ENCODE results near the gene LRRC8B. TPM values are rescaled to one million over a fixed set of nuclear protein-coding genes. Genes with fewer than 3 reads are reported as not detected.

The LRRC8B gene
- total RNA-seq, 1 donor from 2014 or later = 62.3 TPM

- H3K27me3 Mint-ChIP-seq (ENCODE audit: insufficient read depth) = no peaks in the 10 kb centered on the region
- intact Hi-C loops (cut with micrococcal nuclease) = loop anchor here (1.0 to 5.0 kb wide), 3 partner anchors 9 to 36 kb away; partner anchors contain the start of gene LRRC8B
- DNase-seq (ENCODE audit: low spot score) = no peak
- H3K27ac Mint-ChIP-seq = peak overlapping the region; percentile 71
- peaks cover 54% of the 10 kb centered on the region for H3K4me1 Mint-ChIP-seq (ENCODE audit: low read depth)
- peaks cover 13% of the 10 kb centered on the region for H3K9me3 Mint-ChIP-seq
- H3K36me3 Mint-ChIP-seq (ENCODE audit: low read depth) = peaks cover 77% of the 10 kb centered on the region
- no peak overlapping the region for H3K4me3 Mint-ChIP-seq
These were observed 33.3 kb downstream of the LRRC8B start for GRCh38 chr1:89557956-89558355.

GRCh38 chr1:89563957-89564604 lies 39.5 kb downstream of the LRRC8B start:
- Mint-ChIP-seq H3K27me3 (ENCODE audit: insufficient read depth) (no peaks in the 10 kb centered on the region), H3K4me1 (ENCODE audit: low read depth) (peaks cover 14% of the 10 kb centered on the region), H3K4me3 (no peak overlapping the region), H3K36me3 (ENCODE audit: low read depth) (peaks cover 37% of the 10 kb centered on the region), H3K27ac (no peak overlapping the region), H3K9me3 (no peaks in the 10 kb centered on the region)
- DNase-seq (ENCODE audit: low spot score) = no peak
- intact Hi-C loops (cut with micrococcal nuclease) = no loop called here

- Mint-ChIP-seq H3K27ac (no peak overlapping the region), H3K27me3 (ENCODE audit: insufficient read depth) (no peaks in the 10 kb centered on the region), H3K36me3 (ENCODE audit: low read depth) (peaks cover 45% of the 10 kb centered on the region), H3K4me3 (no peak overlapping the region), H3K9me3 (peaks cover 5% of the 10 kb centered on the region), H3K4me1 (ENCODE audit: low read depth) (peaks cover 14% of the 10 kb centered on the region)
- intact Hi-C loops (cut with micrococcal nuclease) = no loop called here
- DNase-seq (ENCODE audit: low spot score) = no peak
These were observed 40.9 kb downstream of the LRRC8B start for GRCh38 chr1:89565521-89565920.

- DNase-seq (ENCODE audit: low spot score) = no peak
- intact Hi-C loops (cut with micrococcal nuclease) = loop anchor here (1.0 kb wide), 1 partner anchor 8 kb away; no protein-coding TSS in a partner anchor
- H3K27me3 Mint-ChIP-seq (ENCODE audit: insufficient read depth) = no peaks in the 10 kb centered on the region
- H3K27ac Mint-ChIP-seq = no peak overlapping the region
- peaks cover 53% of the 10 kb centered on the region for H3K36me3 Mint-ChIP-seq (ENCODE audit: low read depth)
- H3K9me3 Mint-ChIP-seq = peaks cover 8% of the 10 kb centered on the region
- no peak overlapping the region for H3K4me3 Mint-ChIP-seq
- peaks cover 20% of the 10 kb centered on the region for H3K4me1 Mint-ChIP-seq (ENCODE audit: low read depth)
These were observed 42.1 kb downstream of the LRRC8B start for GRCh38 chr1:89566761-89567174.

- H3K4me1 Mint-ChIP-seq (ENCODE audit: low read depth) = peaks cover 26% of the 10 kb centered on the region
- no peak for DNase-seq (ENCODE audit: low spot score)
- intact Hi-C loops (cut with micrococcal nuclease) = loop anchor here (1.0 to 2.0 kb wide), 3 partner anchors 9 to 15 kb away; no protein-coding TSS in a partner anchor
- H3K4me3 Mint-ChIP-seq = no peak overlapping the region
- H3K36me3 Mint-ChIP-seq (ENCODE audit: low read depth) = peaks cover 53% of the 10 kb centered on the region
- H3K27ac Mint-ChIP-seq = no peak overlapping the region
- peaks cover 8% of the 10 kb centered on the region for H3K9me3 Mint-ChIP-seq
- no peaks in the 10 kb centered on the region for H3K27me3 Mint-ChIP-seq (ENCODE audit: insufficient read depth)
These were observed 43.2 kb downstream of the LRRC8B start for GRCh38 chr1:89567797-89568196.

GRCh38 chr1:89573410-89573809 lies 48.8 kb downstream of the LRRC8B start:
- Mint-ChIP-seq H3K9me3 (peaks cover 8% of the 10 kb centered on the region), H3K4me1 (ENCODE audit: low read depth) (peaks cover 36% of the 10 kb centered on the region), H3K27me3 (ENCODE audit: insufficient read depth) (no peaks in the 10 kb centered on the region), H3K36me3 (ENCODE audit: low read depth) (peaks cover 67% of the 10 kb centered on the region), H3K4me3 (no peak overlapping the region), H3K27ac (no peak overlapping the region)
- intact Hi-C loops (cut with micrococcal nuclease) = no loop called here
- DNase-seq (ENCODE audit: low spot score) = no peak

- no peak for DNase-seq (ENCODE audit: low spot score)
- Mint-ChIP-seq H3K36me3 (ENCODE audit: low read depth) (peaks cover 69% of the 10 kb centered on the region), H3K4me3 (no peak overlapping the region), H3K9me3 (peaks cover 8% of the 10 kb centered on the region), H3K27ac (no peak overlapping the region), H3K27me3 (ENCODE audit: insufficient read depth) (no peaks in the 10 kb centered on the region), H3K4me1 (ENCODE audit: low read depth) (peaks cover 41% of the 10 kb centered on the region)
- intact Hi-C loops (cut with micrococcal nuclease) = no loop called here
These were observed 50.0 kb downstream of the LRRC8B start for GRCh38 chr1:89574621-89575020.

- no peak for DNase-seq (ENCODE audit: low spot score)
- H3K4me1 Mint-ChIP-seq (ENCODE audit: low read depth) = peaks cover 47% of the 10 kb centered on the region
- peaks cover 69% of the 10 kb centered on the region for H3K36me3 Mint-ChIP-seq (ENCODE audit: low read depth)
- H3K4me3 Mint-ChIP-seq = no peak overlapping the region
- no peaks in the 10 kb centered on the region for H3K27me3 Mint-ChIP-seq (ENCODE audit: insufficient read depth)
- no peak overlapping the region for H3K27ac Mint-ChIP-seq
- intact Hi-C loops (cut with micrococcal nuclease) = no loop called here
- H3K9me3 Mint-ChIP-seq = peaks cover 6% of the 10 kb centered on the region
These were observed 50.6 kb downstream of the LRRC8B start for GRCh38 chr1:89575207-89575606.

- Mint-ChIP-seq H3K9me3 (no peaks in the 10 kb centered on the region), H3K27ac (no peak overlapping the region), H3K4me1 (ENCODE audit: low read depth) (peaks cover 53% of the 10 kb centered on the region), H3K36me3 (ENCODE audit: low read depth) (peaks cover 69% of the 10 kb centered on the region), H3K4me3 (no peak overlapping the region), H3K27me3 (ENCODE audit: insufficient read depth) (no peaks in the 10 kb centered on the region)
- intact Hi-C loops (cut with micrococcal nuclease) = loop anchor here (2.0 kb wide), 1 partner anchor 15 kb away; no protein-coding TSS in a partner anchor
- no peak for DNase-seq (ENCODE audit: low spot score)
These were observed 51.4 kb downstream of the LRRC8B start for GRCh38 chr1:89576013-89576412.

GRCh38 chr1:89578151-89578550 lies 53.5 kb downstream of the LRRC8B start:
- H3K27ac Mint-ChIP-seq = no peak overlapping the region
- intact Hi-C loops (cut with micrococcal nuclease) = no loop called here
- H3K4me1 Mint-ChIP-seq (ENCODE audit: low read depth) = peaks cover 57% of the 10 kb centered on the region
- H3K4me3 Mint-ChIP-seq = no peak overlapping the region
- DNase-seq (ENCODE audit: low spot score) = no peak
- peaks cover 74% of the 10 kb centered on the region for H3K36me3 Mint-ChIP-seq (ENCODE audit: low read depth)
- H3K9me3 Mint-ChIP-seq = no peaks in the 10 kb centered on the region
- H3K27me3 Mint-ChIP-seq (ENCODE audit: insufficient read depth) = no peaks in the 10 kb centered on the region

- Mint-ChIP-seq H3K9me3 (no peaks in the 10 kb centered on the region), H3K4me3 (no peak overlapping the region), H3K27ac (peak overlapping the region; percentile 56), H3K36me3 (ENCODE audit: low read depth) (peaks cover 75% of the 10 kb centered on the region), H3K27me3 (ENCODE audit: insufficient read depth) (no peaks in the 10 kb centered on the region), H3K4me1 (ENCODE audit: low read depth) (peaks cover 52% of the 10 kb centered on the region)
- intact Hi-C loops (cut with micrococcal nuclease) = no loop called here
- no peak for DNase-seq (ENCODE audit: low spot score)
These were observed 54.5 kb downstream of the LRRC8B start for GRCh38 chr1:89578946-89579684.

- Mint-ChIP-seq H3K9me3 (no peaks in the 10 kb centered on the region), H3K27me3 (ENCODE audit: insufficient read depth) (no peaks in the 10 kb centered on the region), H3K36me3 (ENCODE audit: low read depth) (peaks cover 75% of the 10 kb centered on the region), H3K27ac (no peak overlapping the region), H3K4me3 (no peak overlapping the region), H3K4me1 (ENCODE audit: low read depth) (peaks cover 52% of the 10 kb centered on the region)
- no peak for DNase-seq (ENCODE audit: low spot score)
- intact Hi-C loops (cut with micrococcal nuclease) = no loop called here
These were observed 55.4 kb downstream of the LRRC8B start for GRCh38 chr1:89580036-89580435.

- intact Hi-C loops (cut with micrococcal nuclease) = loop anchor here (2.0 kb wide), 1 partner anchor 13 kb away; no protein-coding TSS in a partner anchor
- Mint-ChIP-seq H3K4me3 (no peak overlapping the region), H3K27me3 (ENCODE audit: insufficient read depth) (no peaks in the 10 kb centered on the region), H3K36me3 (ENCODE audit: low read depth) (peaks cover 76% of the 10 kb centered on the region), H3K9me3 (no peaks in the 10 kb centered on the region), H3K4me1 (ENCODE audit: low read depth) (peaks cover 53% of the 10 kb centered on the region), H3K27ac (peak overlapping the region; percentile 91)
- no peak for DNase-seq (ENCODE audit: low spot score)
These were observed 57.2 kb downstream of the LRRC8B start for GRCh38 chr1:89581859-89582258.

All from activated T-helper 1 cell treated with anti-CD3 and anti-CD28 coated beads, Interleukin-12 subunit alpha, Interleukin-12 subunit beta, Interleukin-2, Interleukin-4 antibody, amounts not matched to agents 30 ng/mL and 10 ng/mL and 1 ng/mL, durations not matched to agents 14 hours and 24 hours and 36 hours (primary cell).